Prostate gland (tissue), 2 donors: ENCODE data around the gene MTPN.

Source experiments
- CTCF ChIP-seq, 4 experiments: fragments of 200-600 bp in 2 of 4; fragments of 450-650 bp in 2 of 4; sonication (generic) in 2 of 4; IDR thresholded peaks; 1 replicate in 3 of 4; 2 replicates in 1 of 4; pipeline ENCODE4 v1.5.1; 2016 to 2019; ENCODE audit warnings: antibody characterized with exemption in 4 of 4, mild to moderate bottlenecking in 2 of 4, moderate library complexity in 2 of 4
- POLR2A ChIP-seq: fragments of 450-650 bp; IDR thresholded peaks from one replicate; pipeline ENCODE4 v1.6.1; 2016; ENCODE audit warnings: antibody characterized with exemption, mild to moderate bottlenecking

- TF ChIP-seq CTCF (IDR thresholded peaks at IDR 0.05) (no peak), POLR2A (no peak)
Observed at GRCh38 chr7:135990258-135990657, 13.1 kb upstream of the MTPN start.
